HUES48 (cell line): Measurements from ENCODE around the gene RPS27L.
A peak's percentile ranks its signal among the peaks of the same experiment; 100 is the strongest.

Source experiments
- H3K27ac ChIP-seq: one replicate; pipeline ENCODE4 v1.7.0; 2013; ENCODE audit warnings: low read depth, low read length, inconsistent platforms
- H3K27me3 ChIP-seq: 2 replicates; pipeline ENCODE4 v1.6.1; 2013; ENCODE audit warnings: mild to moderate bottlenecking, low read length; ENCODE audit not compliant: control insufficient read depth, insufficient read depth
- H3K36me3 ChIP-seq: 2 replicates; pipeline ENCODE4 v1.6.1; 2013; ENCODE audit warnings: low read length; ENCODE audit not compliant: control insufficient read depth, insufficient read depth
- H3K4me1 ChIP-seq: 2 replicates; pipeline ENCODE4 v1.6.1; 2013; ENCODE audit warnings: mild to moderate bottlenecking, low read length; ENCODE audit not compliant: control insufficient read depth, insufficient read depth
- H3K4me3 ChIP-seq: 2 replicates; pipeline ENCODE4 v1.5.1; 2013; ENCODE audit warnings: mild to moderate bottlenecking, low read depth, low read length
- H3K9ac ChIP-seq: 2 replicates; pipeline ENCODE4 v1.6.1; 2013; ENCODE audit warnings: mild to moderate bottlenecking, low read depth, low read length, moderate library complexity
- H3K9me3 ChIP-seq: 2 replicates; pipeline ENCODE4 v1.6.1; 2013; ENCODE audit warnings: low read length; ENCODE audit not compliant: control insufficient read depth, insufficient read depth

Gene RPS27L

GRCh38 chr15:63194302-63194701 is 37.0 kb upstream of the RPS27L start:
- H3K27me3 ChIP-seq, result no peaks in the 10 kb centered on the region
- H3K9me3 ChIP-seq, result no peaks in the 10 kb centered on the region
- no peak overlapping the region for H3K27ac ChIP-seq
- H3K9ac ChIP-seq, result no peak overlapping the region
- H3K36me3 ChIP-seq, result no peaks in the 10 kb centered on the region
- no peak overlapping the region for H3K4me3 ChIP-seq
- peaks cover 66% of the 10 kb centered on the region for H3K4me1 ChIP-seq

GRCh38 chr15:63192619-63193206 is 35.4 kb upstream of the RPS27L start:
- no peak overlapping the region for H3K9ac ChIP-seq
- no peaks in the 10 kb centered on the region for H3K36me3 ChIP-seq
- H3K27me3 ChIP-seq, result no peaks in the 10 kb centered on the region
- no peaks in the 10 kb centered on the region for H3K9me3 ChIP-seq
- H3K4me3 ChIP-seq, result no peak overlapping the region
- H3K27ac ChIP-seq, result no peak overlapping the region
- H3K4me1 ChIP-seq, result peaks cover 59% of the 10 kb centered on the region

DNA sequence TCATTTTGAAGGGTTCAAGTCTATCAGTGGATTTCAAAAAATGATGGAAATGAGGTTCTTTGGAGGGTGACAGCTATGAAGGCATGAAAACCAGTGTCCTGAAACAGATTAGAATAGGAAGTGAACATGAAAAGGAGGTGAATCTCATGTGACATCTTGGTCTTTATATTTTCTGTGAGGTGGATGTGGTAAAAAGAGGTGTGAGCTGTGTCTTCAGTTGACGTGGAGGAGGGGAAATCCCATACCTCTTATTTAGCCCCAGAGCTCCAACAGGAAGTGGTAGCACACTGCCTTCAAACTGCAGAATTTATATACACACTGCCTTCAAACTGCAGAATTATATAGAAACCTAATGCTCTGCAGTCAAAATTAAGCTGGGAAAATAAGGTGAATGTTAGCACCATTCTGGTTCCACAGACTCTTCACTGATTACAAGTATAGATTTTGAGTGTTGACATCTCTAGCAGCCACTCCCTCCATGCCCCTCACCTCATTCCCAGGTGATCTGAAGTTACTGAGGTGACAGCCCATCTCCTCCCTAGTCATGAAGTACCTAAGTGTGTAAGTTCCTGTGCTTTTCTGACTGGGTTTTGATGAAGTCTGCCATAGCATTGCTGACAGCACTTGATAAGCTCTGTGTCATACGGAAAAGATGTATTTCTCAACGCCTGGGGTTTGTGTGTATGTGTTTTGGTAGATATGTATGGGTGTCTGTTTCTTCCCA is 34.8 kb upstream of the RPS27L start:
- Histone ChIP-seq H3K4me3 (peak overlapping the region; percentile 93; the same call in 1 of the 2 replicates), H3K27ac (no peak overlapping the region), H3K9ac (no peak overlapping the region), H3K27me3 (no peaks in the 10 kb centered on the region), H3K9me3 (no peaks in the 10 kb centered on the region), H3K36me3 (no peaks in the 10 kb centered on the region), H3K4me1 (peaks cover 53% of the 10 kb centered on the region)

- no peak overlapping the region for H3K27ac ChIP-seq
- peaks cover 43% of the 10 kb centered on the region for H3K4me1 ChIP-seq
- H3K9ac ChIP-seq, result no peak overlapping the region
- H3K27me3 ChIP-seq, result no peaks in the 10 kb centered on the region
- no peaks in the 10 kb centered on the region for H3K36me3 ChIP-seq
- peak overlapping the region; percentile 93 for H3K4me3 ChIP-seq
- H3K9me3 ChIP-seq, result no peaks in the 10 kb centered on the region
Measured at GRCh38 chr15:63190769-63191649, 33.7 kb upstream of the RPS27L start.

- Histone ChIP-seq H3K36me3 (no peaks in the 10 kb centered on the region), H3K4me1 (peaks cover 34% of the 10 kb centered on the region), H3K27ac (no peak overlapping the region), H3K9me3 (no peaks in the 10 kb centered on the region), H3K9ac (no peak overlapping the region; the same call in 1 of the 2 replicates), H3K4me3 (peak overlapping the region; percentile 93), H3K27me3 (no peaks in the 10 kb centered on the region)
Measured at GRCh38 chr15:63189941-63190768, 32.9 kb upstream of the RPS27L start.

GRCh38 chr15:63188926-63189871 is 31.9 kb upstream of the RPS27L start, which contains the start of gene RAB8B:
RAB8B (plus strand) TSS chr15:63189606; CDS start chr15:63189625, 19 bp downstream.
- Histone ChIP-seq H3K9ac (peak within 1 kb of the TSS; percentile 80), H3K9me3 (no peaks in the 10 kb centered on the region), H3K36me3 (no peaks in the 10 kb centered on the region), H3K4me1 (peaks cover 28% of the 10 kb centered on the region), H3K27ac (peak within 1 kb of the TSS; percentile 72), H3K4me3 (peak within 1 kb of the TSS; percentile 93), H3K27me3 (no peaks in the 10 kb centered on the region)

DNA sequence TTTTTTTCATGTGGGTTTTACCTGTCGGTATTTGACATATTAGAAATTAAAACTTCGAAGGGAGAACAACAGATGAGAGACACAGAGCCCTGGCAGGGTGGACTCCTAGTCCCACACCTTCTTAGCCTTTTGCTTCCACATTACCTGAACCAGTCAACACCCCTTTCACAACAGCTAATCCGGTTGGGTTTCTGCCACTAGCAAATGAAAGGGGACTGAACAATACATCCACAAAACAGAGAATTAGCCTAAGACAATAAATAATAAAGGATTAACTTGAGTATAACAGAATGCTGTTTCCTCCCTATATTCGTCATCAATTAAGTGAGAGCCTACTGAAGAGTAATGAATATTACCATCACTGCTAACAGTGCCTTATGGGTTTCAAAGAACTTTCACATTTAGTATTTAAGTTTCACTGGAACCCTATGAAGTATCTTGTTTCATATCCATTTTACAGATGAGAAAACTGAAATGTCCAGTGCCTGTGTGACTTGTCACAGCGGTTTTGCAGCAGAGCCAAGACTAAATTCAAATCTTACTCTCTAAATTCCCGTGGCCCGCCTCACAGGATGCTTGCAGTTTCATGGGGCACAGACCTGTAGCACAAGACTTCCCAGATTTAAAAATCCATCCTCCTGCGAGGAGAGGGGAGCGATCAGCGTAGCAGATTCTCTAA is 31.1 kb upstream of the RPS27L start:
- Histone ChIP-seq H3K27ac (peak overlapping the region; percentile 72), H3K4me1 (peaks cover 23% of the 10 kb centered on the region), H3K27me3 (no peaks in the 10 kb centered on the region), H3K4me3 (peak overlapping the region; percentile 93), H3K9ac (peak overlapping the region; percentile 80), H3K36me3 (no peaks in the 10 kb centered on the region), H3K9me3 (no peaks in the 10 kb centered on the region)

DNA sequence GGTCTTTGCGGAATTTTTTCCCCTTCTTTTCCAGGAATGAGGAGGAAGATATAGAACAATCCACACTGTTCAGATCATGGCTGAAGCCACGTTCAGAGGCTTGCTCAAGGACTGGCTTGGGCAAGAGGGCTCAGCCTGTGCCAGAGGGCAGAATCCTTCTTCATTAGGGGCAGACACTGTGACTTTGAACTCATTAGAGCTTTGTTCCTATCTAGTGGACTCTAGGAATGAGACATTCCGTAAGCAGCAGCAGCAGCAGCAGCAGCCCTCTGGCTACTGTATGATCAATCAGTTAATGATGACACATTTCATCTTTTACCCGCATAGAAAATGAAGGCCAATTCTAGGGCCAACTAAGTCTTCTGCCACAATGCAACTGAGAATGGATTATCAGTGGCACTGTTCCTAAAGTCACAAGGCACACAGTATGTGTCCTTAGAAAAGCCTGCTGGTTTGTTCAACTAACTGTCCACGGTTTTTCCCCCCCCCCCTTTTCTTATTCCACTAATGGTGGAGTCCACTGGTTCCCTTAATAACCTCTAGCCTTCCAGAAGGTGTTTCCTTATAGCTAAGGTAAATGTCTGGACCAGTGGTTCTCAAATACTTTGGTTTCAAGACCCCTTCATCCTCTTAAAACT is 30.4 kb upstream of the RPS27L start:
- no peaks in the 10 kb centered on the region for H3K27me3 ChIP-seq
- H3K9ac ChIP-seq, result no peak overlapping the region
- no peaks in the 10 kb centered on the region for H3K36me3 ChIP-seq
- no peak overlapping the region for H3K4me3 ChIP-seq
- no peaks in the 10 kb centered on the region for H3K9me3 ChIP-seq
- H3K4me1 ChIP-seq, result peaks cover 23% of the 10 kb centered on the region
- no peak overlapping the region for H3K27ac ChIP-seq

DNA sequence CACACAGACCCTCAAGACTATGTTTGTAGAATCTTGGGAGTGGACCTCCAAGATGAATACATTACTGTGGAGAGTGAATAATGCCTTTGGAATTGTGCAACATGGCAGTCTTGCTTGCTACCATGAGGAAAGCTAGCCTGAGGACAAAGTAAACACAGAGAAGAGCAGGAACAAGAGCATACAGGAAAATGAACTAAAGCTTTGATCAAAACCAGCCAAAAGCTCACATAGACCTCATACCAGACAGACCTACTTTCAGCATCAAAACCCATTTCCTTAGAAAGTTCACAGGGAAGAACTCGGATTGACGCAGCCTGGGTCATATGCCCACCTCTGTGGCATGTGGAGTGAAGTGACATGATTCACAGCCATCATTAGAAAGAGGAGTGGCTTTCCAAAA is 28.8 kb upstream of the RPS27L start:
- H3K36me3 ChIP-seq, result no peaks in the 10 kb centered on the region
- no peak overlapping the region for H3K4me3 ChIP-seq
- no peak overlapping the region for H3K9ac ChIP-seq
- no peaks in the 10 kb centered on the region for H3K9me3 ChIP-seq
- H3K4me1 ChIP-seq, result peaks cover 18% of the 10 kb centered on the region
- H3K27me3 ChIP-seq, result no peaks in the 10 kb centered on the region
- no peak overlapping the region for H3K27ac ChIP-seq
